HEK293T (cell line): Measurements from ENCODE around the gene BMF.

Source experiments
- CTCF ChIA-PET: fragments of 350-600 bp; formaldehyde crosslinking; extraction: SDS; loops from one replicate; lab custom pipeline; 2021; ENCODE audit warnings: antibody characterized with exemption, inconsistent platforms; lab: Yijun Ruan, JAX
- POLR2A ChIA-PET: fragments of 350-600 bp; formaldehyde crosslinking; extraction: SDS; loops from one replicate; lab custom pipeline; 2020; ENCODE audit warnings: antibody characterized with exemption, inconsistent platforms; lab: Yijun Ruan, JAX
- DNase-seq: peaks from one replicate; pipeline ENCODE4 v3.0.0; 2012; ENCODE audit warnings: mixed read lengths; ENCODE audit errors: extremely low spot score
- ARNT ChIP-seq: fragments of 450-650 bp; IDR thresholded peaks from 2 replicates; pipeline ENCODE4 v1.6.1; 2017; ENCODE audit warnings: mild to moderate bottlenecking
- BHLHE40 ChIP-seq: fragments of 450-650 bp; IDR thresholded peaks from 2 replicates; pipeline ENCODE4 v1.6.1; 2016; ENCODE audit warnings: mild to moderate bottlenecking, moderate library complexity, borderline replicate concordance
- CTBP1 ChIP-seq: fragments of 450-650 bp; IDR thresholded peaks from 2 replicates; pipeline ENCODE4 v1.6.1; 2016; ENCODE audit warnings: borderline replicate concordance
- ELF4 ChIP-seq: fragments of 450-650 bp; IDR thresholded peaks from 2 replicates; pipeline ENCODE4 v1.6.1; 2017; ENCODE audit warnings: antibody characterized with exemption
- FOXA1 ChIP-seq: fragments of 450-650 bp; IDR thresholded peaks from 2 replicates; pipeline ENCODE4 v1.6.1; 2016; ENCODE audit warnings: mild to moderate bottlenecking
- FOXK2 ChIP-seq: fragments of 450-650 bp; IDR thresholded peaks from 2 replicates; pipeline ENCODE4 v1.6.1; 2016; ENCODE audit warnings: mild to moderate bottlenecking
- FOXM1 ChIP-seq: fragments of 450-650 bp; IDR thresholded peaks from 2 replicates; pipeline ENCODE4 v1.6.1; 2017; ENCODE audit warnings: mild to moderate bottlenecking, borderline replicate concordance
- HDGF ChIP-seq: fragments of 450-650 bp; IDR thresholded peaks from 2 replicates; pipeline ENCODE4 v1.6.1; 2017; ENCODE audit warnings: antibody characterized with exemption, borderline replicate concordance
- L3MBTL2 ChIP-seq: fragments of 450-650 bp; conservative IDR thresholded peaks from 2 replicates; pipeline ENCODE4 v1.6.1; 2016; ENCODE audit warnings: mild to moderate bottlenecking
- LEF1 ChIP-seq: fragments of 450-650 bp; IDR thresholded peaks from 2 replicates; pipeline ENCODE4 v1.6.1; 2017; ENCODE audit warnings: mild to moderate bottlenecking, borderline replicate concordance
- NFRKB ChIP-seq: fragments of 450-650 bp; IDR thresholded peaks from 2 replicates; pipeline ENCODE4 v1.6.1; 2016; ENCODE audit warnings: mild to moderate bottlenecking, moderate library complexity
- SP1 ChIP-seq: fragments of 450-650 bp; IDR thresholded peaks from 2 replicates; pipeline ENCODE4 v1.6.1; 2017
- SUZ12 ChIP-seq: fragments of 450-650 bp; IDR thresholded peaks from 2 replicates; pipeline ENCODE4 v1.6.1; 2016; ENCODE audit warnings: mild to moderate bottlenecking
- TARDBP ChIP-seq: fragments of 450-650 bp; IDR thresholded peaks from 2 replicates; pipeline ENCODE4 v1.6.1; 2016
- ZNF384 ChIP-seq: fragments of 450-650 bp; IDR thresholded peaks from 2 replicates; pipeline ENCODE4 v1.6.1; 2016
- TF ChIP-seq, protein P1 (sequence below): fragments of 450-650 bp; IDR thresholded peaks from 2 replicates; pipeline ENCODE4 v1.6.1; 2016

The BMF gene

DNA sequence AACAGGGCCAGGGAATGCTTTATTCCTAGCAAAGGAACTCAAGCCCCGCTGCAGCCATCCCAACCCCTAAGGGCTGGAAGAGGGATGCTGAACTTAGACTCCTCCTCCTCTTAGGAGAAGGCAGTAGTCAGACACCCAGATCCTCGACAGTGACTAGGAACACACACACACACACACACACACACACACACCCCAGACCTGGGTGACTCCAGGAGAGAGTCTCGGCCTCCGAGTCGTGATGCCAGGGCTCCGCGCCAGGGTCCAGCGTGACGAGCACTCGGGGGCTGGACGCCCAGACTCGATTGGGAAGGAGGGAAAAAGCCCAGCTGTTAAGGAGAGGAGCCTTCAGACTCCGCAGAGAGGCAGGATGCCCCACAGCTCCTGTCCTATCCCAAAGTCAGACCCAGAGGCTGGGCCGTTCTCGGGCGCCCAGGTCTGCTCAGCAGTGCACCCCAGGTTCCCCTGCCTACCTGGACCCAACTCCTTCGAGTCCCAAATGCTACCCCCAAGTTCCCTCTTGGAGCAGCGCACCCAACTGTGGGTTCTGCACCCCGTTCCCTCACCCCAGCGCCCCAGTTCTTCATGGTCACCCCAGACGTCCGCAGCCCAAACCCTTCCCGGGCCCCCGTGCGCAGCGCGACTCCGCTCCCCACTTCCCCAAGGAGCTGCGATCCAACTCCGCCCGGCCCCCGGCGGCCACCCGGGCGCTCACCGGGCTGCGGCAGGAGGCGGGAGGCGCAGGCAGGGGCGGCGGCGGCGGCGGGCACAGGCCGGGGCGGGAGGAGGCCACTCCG lies 421 bp downstream of the BMF start:
- ChIA-PET CTCF (interaction anchor here (1.0 to 5.3 kb wide), 4 partner anchors 7 to 61 kb away, joined by 3 to 34 read pairs (median 6); no protein-coding TSS in a partner anchor), POLR2A (interaction anchor here (0.7 to 2.8 kb wide), 9 partner anchors 9 to 70 kb away, joined by 3 to 21 read pairs (median 4); partner anchors contain the start of genes BUB1B and SRP14)
- DNase-seq: no peak
- TF ChIP-seq ARNT (no peak), FOXM1 (no peak), SP1 (no peak), FOXA1 (no peak), L3MBTL2 (no peak), NFRKB (no peak), TARDBP (no peak), LEF1 (no peak), FOXK2 (no peak), ZNF384 (no peak), ELF4 (no peak), SUZ12 (no peak), BHLHE40 (no peak), HDGF (no peak), CTBP1 (no peak)
- TF ChIP-seq, protein P1, sequence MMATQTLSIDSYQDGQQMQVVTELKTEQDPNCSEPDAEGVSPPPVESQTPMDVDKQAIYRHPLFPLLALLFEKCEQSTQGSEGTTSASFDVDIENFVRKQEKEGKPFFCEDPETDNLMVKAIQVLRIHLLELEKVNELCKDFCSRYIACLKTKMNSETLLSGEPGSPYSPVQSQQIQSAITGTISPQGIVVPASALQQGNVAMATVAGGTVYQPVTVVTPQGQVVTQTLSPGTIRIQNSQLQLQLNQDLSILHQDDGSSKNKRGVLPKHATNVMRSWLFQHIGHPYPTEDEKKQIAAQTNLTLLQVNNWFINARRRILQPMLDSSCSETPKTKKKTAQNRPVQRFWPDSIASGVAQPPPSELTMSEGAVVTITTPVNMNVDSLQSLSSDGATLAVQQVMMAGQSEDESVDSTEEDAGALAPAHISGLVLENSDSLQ: no peak

DNA sequence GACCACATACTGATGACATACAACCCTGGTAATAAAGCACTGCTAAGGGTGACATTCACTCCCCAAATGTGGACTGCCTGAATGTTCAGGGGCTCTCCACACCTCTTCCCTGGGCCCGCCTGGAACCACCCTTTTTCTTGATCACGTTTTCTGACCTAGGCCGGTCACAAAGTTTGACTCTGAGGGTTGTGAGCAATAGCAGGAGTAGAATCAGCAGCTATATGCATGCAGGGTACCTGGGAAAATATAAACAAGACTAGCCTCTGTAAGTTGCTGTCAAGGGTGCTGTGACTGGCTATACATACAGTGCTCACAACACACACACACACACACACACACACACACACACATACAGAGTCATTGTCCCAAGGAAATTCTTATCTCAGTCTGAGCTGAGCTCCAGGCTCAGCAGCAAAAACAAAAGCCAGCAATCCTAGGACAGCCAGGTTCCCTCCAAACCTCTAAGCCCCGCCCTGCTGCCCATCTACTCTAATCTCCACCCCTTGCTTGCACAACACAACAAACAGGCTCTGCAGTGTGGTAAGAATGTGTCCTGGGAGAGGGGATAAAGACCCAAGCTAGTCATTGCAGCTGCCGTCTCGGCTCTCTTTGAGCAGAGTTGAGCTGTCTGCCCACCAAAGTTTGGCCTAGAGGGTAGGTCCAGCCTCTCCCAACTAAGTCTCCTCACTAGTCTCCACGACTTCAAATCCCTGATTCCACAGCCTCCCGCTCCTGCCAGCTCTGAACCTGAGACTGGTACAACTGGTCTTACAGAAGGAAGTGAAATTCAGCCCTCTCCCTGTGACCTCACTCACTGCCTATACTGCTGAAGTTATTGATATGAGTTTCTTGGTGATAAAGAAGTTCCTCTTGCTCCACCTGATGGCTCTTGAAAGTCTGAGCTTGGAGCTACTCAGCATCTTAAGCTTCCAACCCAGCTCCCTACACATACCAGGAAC lies 2.2 kb downstream of the BMF start:
- DNase-seq: no peak
- POLR2A ChIA-PET: interaction anchor here (0.6 to 4.8 kb wide), 13 partner anchors 9 to 173 kb away, joined by 3 to 32 read pairs (median 4); partner anchors contain the start of gene BUB1B
- CTCF ChIA-PET: interaction anchor here (0.6 to 5.3 kb wide), 12 partner anchors 9 to 1643 kb away, joined by 3 to 34 read pairs (median 3); no protein-coding TSS in a partner anchor
- TF ChIP-seq BHLHE40: no peak
- TF ChIP-seq FOXA1: no peak
- TF ChIP-seq, protein P1: no peak
- no peak for TF ChIP-seq NFRKB
- no peak for TF ChIP-seq FOXK2
- TF ChIP-seq FOXM1: no peak
- no peak for TF ChIP-seq LEF1
- no peak for TF ChIP-seq TARDBP
- no peak for TF ChIP-seq L3MBTL2
- no peak for TF ChIP-seq SP1
- no peak for TF ChIP-seq CTBP1

DNA sequence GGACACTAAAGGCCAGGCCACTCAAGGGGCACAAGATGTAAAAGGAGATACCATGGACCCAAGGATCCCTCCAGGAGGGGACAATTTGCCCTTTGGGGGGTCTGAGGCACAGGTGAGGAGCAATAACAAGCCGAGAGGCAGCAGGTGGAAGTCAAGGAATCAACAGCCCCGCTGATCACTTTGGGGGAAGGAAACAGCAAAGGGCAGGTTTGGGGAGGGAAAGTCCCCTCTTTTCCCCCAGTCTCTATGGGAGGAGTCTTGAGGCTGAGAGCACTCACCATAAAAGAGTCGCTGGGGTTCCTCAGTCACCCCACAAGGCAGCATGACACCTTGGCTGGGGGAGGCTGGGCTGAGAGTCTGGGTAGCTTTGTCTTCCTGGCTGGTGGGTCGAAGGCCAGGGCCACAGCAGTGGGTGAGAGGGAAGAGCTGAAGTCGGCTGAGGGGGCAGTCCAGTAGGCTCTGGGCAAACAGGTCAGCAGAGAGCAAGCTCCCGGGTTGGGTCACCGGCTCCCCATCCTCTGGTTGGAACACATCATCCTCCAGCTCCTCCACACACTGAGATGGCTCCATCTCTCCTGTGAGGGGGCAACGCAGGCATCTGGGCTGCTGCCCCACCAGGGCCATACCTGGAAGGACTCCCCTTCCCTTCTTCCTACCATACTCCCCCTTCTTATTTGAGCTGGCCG lies 3.0 kb downstream of the BMF start:
- POLR2A ChIA-PET: interaction anchor here (0.6 to 4.8 kb wide), 10 partner anchors 8 to 174 kb away, joined by 3 to 32 read pairs (median 3); partner anchors contain the start of gene BUB1B

More for the DNA sequence above, 3.0 kb downstream of the BMF start:
- no peak for DNase-seq
- TF ChIP-seq FOXA1 (no peak), ELF4 (no peak), BHLHE40 (no peak), HDGF (no peak), LEF1 (no peak), ZNF384 (no peak), NFRKB (no peak), L3MBTL2 (no peak), ARNT (no peak), TARDBP (no peak), FOXK2 (no peak), CTBP1 (no peak), SUZ12 (no peak), FOXM1 (no peak), SP1 (no peak)
- TF ChIP-seq, protein P1: no peak
- CTCF ChIA-PET: interaction anchor here (0.5 to 5.3 kb wide), 16 partner anchors 8 to 174 kb away, joined by 3 to 34 read pairs (median 4); partner anchors contain the start of gene BUB1B
